Activated CD4-positive, alpha-beta memory T cell treated with anti-CD3 and anti-CD28 coated beads, Interleukin-2, amount 10 ng/mL, durations not matched to agents 7 days and 5 days (primary cell): ENCODE measurements around the gene HEMGN. TPM values are rescaled to one million over a fixed set of nuclear protein-coding genes. Genes with fewer than 3 reads are reported as not detected.

Source experiments
- CTCF ChIA-PET: fragments of 350-600 bp; sonication (Branson Sonifier 250); formaldehyde crosslinking; loops from one replicate; lab custom pipeline; 2021; ENCODE audit warnings: antibody characterized with exemption, inconsistent platforms; lab: Charles Lee
- POLR2A ChIA-PET: fragments of 350-600 bp; sonication (Branson Sonifier 250); formaldehyde crosslinking; loops from one replicate; lab custom pipeline; 2021; ENCODE audit warnings: antibody characterized with exemption; lab: Charles Lee
- DNase-seq: peaks from one replicate; pipeline ENCODE4 v3.0.0-alpha.2; 2020
- H3K27ac Mint-ChIP-seq: one replicate; pipeline ENCODE4 v1.8.0; 2021; ENCODE audit warnings: mild to moderate bottlenecking, mixed read lengths
- H3K27me3 Mint-ChIP-seq: one replicate; pipeline ENCODE4 v1.8.0; 2021; ENCODE audit warnings: mixed read lengths
- H3K36me3 Mint-ChIP-seq: one replicate; pipeline ENCODE4 v1.8.0; 2021; ENCODE audit warnings: low read depth, mixed read lengths
- H3K4me1 Mint-ChIP-seq: one replicate; pipeline ENCODE4 v1.8.0; 2021; ENCODE audit warnings: mixed read lengths
- H3K4me3 Mint-ChIP-seq: one replicate; pipeline ENCODE4 v1.8.0; 2021; ENCODE audit warnings: mild to moderate bottlenecking, mixed read lengths
- H3K9me3 Mint-ChIP-seq: one replicate; pipeline ENCODE4 v1.8.0; 2021; ENCODE audit warnings: mixed read lengths
- total RNA-seq, 2 experiments: library from RNA; stranded (reverse); gene quantifications; one replicate each; pipeline ENCODE4 v1.2.3, GENCODE V29; 2021

The HEMGN gene
- total RNA-seq, 2 experiments from 2014 or later = 0.53 to 0.83 TPM

- POLR2A ChIA-PET = interaction anchor here (1.0 to 13.4 kb wide), 12 partner anchors 9 to 351 kb away, joined by 3 to 360 read pairs (median 6); partner anchors contain the start of genes ANP32B, NANS, NCBP1 and TBC1D2
- DNase-seq = peak; percentile 52
- H3K36me3 Mint-ChIP-seq = peaks cover 39% of the 10 kb centered on the region
Observed at GRCh38 chr9:97905228-97905627, 32.7 kb downstream of the HEMGN start.

DNA sequence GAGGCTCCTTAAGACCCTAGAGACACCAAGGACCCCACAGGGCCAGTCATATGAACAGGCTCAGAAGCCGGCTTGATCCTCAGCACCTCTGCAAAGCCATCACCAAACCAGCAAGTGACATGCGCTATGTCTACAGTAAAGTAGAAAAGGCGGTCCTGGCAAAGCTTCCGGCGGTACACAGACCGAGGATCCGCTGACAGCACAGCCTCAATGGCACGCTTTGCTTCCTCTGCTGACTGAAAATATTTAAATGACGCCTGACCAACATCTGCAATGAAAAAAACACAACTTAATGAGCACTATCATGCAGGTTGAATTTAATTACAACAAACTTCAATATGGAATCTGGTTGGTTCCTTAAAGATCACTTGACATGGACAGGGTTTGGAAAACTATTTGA lies 33.2 kb downstream of the HEMGN start:
- POLR2A ChIA-PET = interaction anchor here (0.6 to 13.4 kb wide), 13 partner anchors 9 to 351 kb away, joined by 3 to 360 read pairs (median 6); partner anchors contain the start of genes ANP32B, NANS, NCBP1 and TBC1D2
- no peaks in the 10 kb centered on the region for H3K9me3 Mint-ChIP-seq

More at GRCh38 chr9:97905228-97905627, 32.7 kb downstream of the HEMGN start:
- peak overlapping the region; percentile 99 for H3K27ac Mint-ChIP-seq
- CTCF ChIA-PET = interaction anchor here (1.0 to 8.5 kb wide), 6 partner anchors 9 to 78 kb away, joined by 3 to 175 read pairs (median 7); partner anchors contain the start of genes ANP32B and TRMO
- H3K4me3 Mint-ChIP-seq = peak overlapping the region; percentile 75
- H3K9me3 Mint-ChIP-seq = no peaks in the 10 kb centered on the region
- peaks cover 78% of the 10 kb centered on the region for H3K4me1 Mint-ChIP-seq
- no peaks in the 10 kb centered on the region for H3K27me3 Mint-ChIP-seq

GRCh38 chr9:97903177-97903576 lies 34.8 kb downstream of the HEMGN start:
- POLR2A ChIA-PET = interaction anchor here (0.6 to 13.4 kb wide), 5 partner anchors 10 to 80 kb away, joined by 3 to 360 read pairs (median 5); partner anchors contain the start of genes ANP32B and TRMO
- H3K36me3 Mint-ChIP-seq = peaks cover 28% of the 10 kb centered on the region
- no peaks in the 10 kb centered on the region for H3K27me3 Mint-ChIP-seq
- CTCF ChIA-PET = interaction anchor here (0.8 to 8.5 kb wide), 6 partner anchors 11 to 206 kb away, joined by 3 to 175 read pairs (median 4); partner anchors contain the start of genes ANP32B, TRMO and XPA
- no peaks in the 10 kb centered on the region for H3K9me3 Mint-ChIP-seq
- no peak overlapping the region for H3K4me3 Mint-ChIP-seq
- no peak for DNase-seq
- H3K4me1 Mint-ChIP-seq = peaks cover 65% of the 10 kb centered on the region
- peak overlapping the region; percentile 59 for H3K27ac Mint-ChIP-seq

More for the DNA sequence above, 33.2 kb downstream of the HEMGN start:
- Mint-ChIP-seq H3K36me3 (peaks cover 37% of the 10 kb centered on the region), H3K27me3 (no peaks in the 10 kb centered on the region), H3K4me3 (peak overlapping the region; percentile 75), H3K4me1 (peaks cover 74% of the 10 kb centered on the region), H3K27ac (peak overlapping the region; percentile 99)
- CTCF ChIA-PET = interaction anchor here (1.0 to 8.5 kb wide), 6 partner anchors 9 to 79 kb away, joined by 3 to 175 read pairs (median 7); partner anchors contain the start of genes ANP32B and TRMO
- DNase-seq = peak; percentile 82

GRCh38 chr9:97900738-97901565 lies 37.0 kb downstream of the HEMGN start:
- peaks cover 20% of the 10 kb centered on the region for H3K36me3 Mint-ChIP-seq
- DNase-seq = no peak
- peak overlapping the region; percentile 2 for H3K27ac Mint-ChIP-seq
- H3K4me3 Mint-ChIP-seq = no peak overlapping the region
- POLR2A ChIA-PET = interaction anchor here (1.0 to 13.4 kb wide), 4 partner anchors 8 to 355 kb away, joined by 3 to 360 read pairs (median 3); partner anchors contain the start of gene TRMO
- H3K27me3 Mint-ChIP-seq = no peaks in the 10 kb centered on the region
- CTCF ChIA-PET = interaction anchor here (0.6 to 8.5 kb wide), 20 partner anchors 9 to 383 kb away, joined by 3 to 175 read pairs (median 4); partner anchors contain the start of genes NCBP1, TRMO, TSTD2 and XPA
- peaks cover 46% of the 10 kb centered on the region for H3K4me1 Mint-ChIP-seq
- no peaks in the 10 kb centered on the region for H3K9me3 Mint-ChIP-seq

DNA sequence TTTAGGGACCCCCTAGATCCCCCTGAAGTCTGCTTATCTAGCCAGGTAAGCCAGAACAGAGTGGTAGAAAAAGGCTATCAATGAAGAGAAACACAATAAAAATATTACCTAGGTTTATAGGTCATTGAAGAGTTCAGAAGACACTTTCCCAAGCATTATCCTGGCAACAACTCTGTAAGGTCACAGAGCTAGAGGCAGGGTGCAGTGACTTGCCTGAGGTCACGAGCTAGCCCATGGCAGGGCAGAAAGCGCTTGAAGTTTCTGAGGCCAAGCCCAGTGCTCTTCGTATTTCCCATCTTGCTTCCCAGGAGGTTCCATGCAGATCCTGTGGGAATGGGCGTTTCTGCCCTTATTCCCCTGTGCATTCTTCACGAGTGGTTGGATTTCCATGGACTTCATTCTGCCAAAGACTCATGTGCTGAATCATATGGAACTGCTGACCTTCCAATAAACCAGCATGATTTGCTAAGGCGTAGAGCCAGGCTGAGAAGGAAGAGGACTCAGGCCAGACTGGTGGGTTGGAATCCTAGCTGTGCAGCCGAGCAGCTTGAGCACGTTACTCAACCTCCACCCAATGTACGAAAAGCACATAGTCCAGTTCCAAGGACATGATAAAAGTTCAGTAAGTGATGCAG lies 37.8 kb downstream of the HEMGN start:
- no peaks in the 10 kb centered on the region for H3K27me3 Mint-ChIP-seq
- no peak overlapping the region for H3K4me3 Mint-ChIP-seq
- no peaks in the 10 kb centered on the region for H3K9me3 Mint-ChIP-seq
- no peak for DNase-seq
- H3K36me3 Mint-ChIP-seq = peaks cover 27% of the 10 kb centered on the region
- no peak overlapping the region for H3K27ac Mint-ChIP-seq
- CTCF ChIA-PET = interaction anchor here (0.6 to 8.5 kb wide), 16 partner anchors 10 to 382 kb away, joined by 3 to 175 read pairs (median 4); partner anchors contain the start of genes NCBP1, TRMO, TSTD2 and XPA
- POLR2A ChIA-PET = interaction anchor here (1.3 to 13.4 kb wide), 3 partner anchors 9 to 356 kb away, joined by 3 to 360 read pairs (median 3); partner anchors contain the start of gene TRMO
- H3K4me1 Mint-ChIP-seq = peaks cover 40% of the 10 kb centered on the region

- DNase-seq = no peak
- CTCF ChIA-PET = interaction anchor here (0.8 to 2.4 kb wide), 5 partner anchors 16 to 361 kb away, joined by 3 to 10 read pairs (median 3); partner anchors contain the start of gene TRMO
- H3K27ac Mint-ChIP-seq = no peak overlapping the region
Observed at GRCh38 chr9:97895695-97896332, 42.2 kb downstream of the HEMGN start.

DNA sequence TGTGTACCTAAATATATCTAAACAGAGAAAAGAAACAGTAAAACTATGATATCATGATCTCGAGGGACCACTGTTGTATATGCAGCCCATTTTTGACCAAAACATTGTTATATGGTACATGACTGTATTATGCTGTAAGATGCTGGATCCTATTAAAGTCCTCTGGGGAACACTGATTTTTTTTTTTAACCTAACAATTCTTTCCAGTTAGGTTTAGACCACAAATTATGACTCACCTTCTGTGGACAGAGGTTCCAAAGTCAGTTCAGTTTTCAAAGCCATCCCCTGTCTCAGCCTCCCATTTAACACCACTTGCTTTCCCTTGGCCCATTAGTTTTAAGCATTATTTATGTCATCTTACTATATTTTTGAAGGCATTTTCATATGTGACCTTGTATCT lies 42.8 kb downstream of the HEMGN start:
- Mint-ChIP-seq H3K4me1 (no peaks in the 10 kb centered on the region), H3K9me3 (no peaks in the 10 kb centered on the region), H3K4me3 (no peak overlapping the region), H3K27me3 (no peaks in the 10 kb centered on the region), H3K27ac (no peak overlapping the region), H3K36me3 (peaks cover 16% of the 10 kb centered on the region)
- no peak for DNase-seq
- ChIA-PET CTCF (interaction anchor here (1.0 to 2.4 kb wide), 3 partner anchors 23 to 29 kb away, joined by 3 to 10 read pairs (median 3); partner anchors contain the start of gene TRMO), POLR2A (interaction anchor here (0.9 to 1.7 kb wide), 4 partner anchors 10 to 28 kb away, joined by 3 to 9 read pairs (median 7); partner anchors contain the start of gene TRMO)

More at GRCh38 chr9:97895695-97896332, 42.2 kb downstream of the HEMGN start:
- peaks cover 17% of the 10 kb centered on the region for H3K36me3 Mint-ChIP-seq
- no peak overlapping the region for H3K4me3 Mint-ChIP-seq
- POLR2A ChIA-PET = interaction anchor here (0.9 to 1.7 kb wide), 4 partner anchors 9 to 87 kb away, joined by 3 to 9 read pairs (median 6); partner anchors contain the start of gene TRMO
- no peaks in the 10 kb centered on the region for H3K9me3 Mint-ChIP-seq
- peaks cover 2% of the 10 kb centered on the region for H3K4me1 Mint-ChIP-seq
- H3K27me3 Mint-ChIP-seq = no peaks in the 10 kb centered on the region

DNA sequence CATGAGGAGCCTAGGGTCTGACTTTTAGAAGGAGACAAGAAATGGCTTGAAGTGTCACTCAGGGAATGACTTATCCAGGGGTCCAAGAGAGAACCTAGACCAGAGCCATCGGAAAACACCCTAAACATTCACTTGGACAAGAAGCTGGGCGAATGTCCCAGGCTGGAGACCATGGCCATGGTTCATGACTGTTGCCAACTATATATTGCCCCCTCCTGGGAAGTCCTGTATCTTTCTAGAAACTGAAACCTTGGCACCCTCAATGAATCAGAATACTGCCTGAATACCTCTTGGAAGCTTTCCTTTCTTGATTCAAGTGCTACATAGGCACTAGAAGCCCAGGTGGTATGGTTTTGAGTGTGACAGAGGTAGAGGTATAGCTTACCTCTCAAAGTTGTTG lies 45.6 kb downstream of the HEMGN start:
- Mint-ChIP-seq H3K4me3 (no peak overlapping the region), H3K36me3 (peaks cover 13% of the 10 kb centered on the region), H3K4me1 (peaks cover 4% of the 10 kb centered on the region), H3K27ac (no peak overlapping the region), H3K9me3 (no peaks in the 10 kb centered on the region), H3K27me3 (no peaks in the 10 kb centered on the region)
- no peak for DNase-seq
- POLR2A ChIA-PET = interaction anchor here (1.0 to 2.9 kb wide), 4 partner anchors 10 to 30 kb away, joined by 3 to 14 read pairs (median 3); partner anchors contain the start of gene TRMO
- CTCF ChIA-PET = interaction anchor here (0.9 to 8.8 kb wide), 5 partner anchors 8 to 31 kb away, joined by 3 to 156 read pairs (median 4); partner anchors contain the start of gene TRMO

- Mint-ChIP-seq H3K4me1 (peaks cover 4% of the 10 kb centered on the region), H3K4me3 (no peak overlapping the region), H3K27ac (no peak overlapping the region), H3K27me3 (no peaks in the 10 kb centered on the region), H3K9me3 (no peaks in the 10 kb centered on the region), H3K36me3 (peaks cover 13% of the 10 kb centered on the region)
- POLR2A ChIA-PET = interaction anchor here (1.5 to 2.4 kb wide), 2 partner anchors 14 to 31 kb away, joined by 3 to 15 read pairs; partner anchors contain the start of gene TRMO
- no peak for DNase-seq
- CTCF ChIA-PET = interaction anchor here (1.5 to 8.8 kb wide), 3 partner anchors 9 to 31 kb away, joined by 7 to 156 read pairs (median 26); partner anchors contain the start of gene TRMO
Observed at GRCh38 chr9:97891736-97892135, 46.2 kb downstream of the HEMGN start.

DNA sequence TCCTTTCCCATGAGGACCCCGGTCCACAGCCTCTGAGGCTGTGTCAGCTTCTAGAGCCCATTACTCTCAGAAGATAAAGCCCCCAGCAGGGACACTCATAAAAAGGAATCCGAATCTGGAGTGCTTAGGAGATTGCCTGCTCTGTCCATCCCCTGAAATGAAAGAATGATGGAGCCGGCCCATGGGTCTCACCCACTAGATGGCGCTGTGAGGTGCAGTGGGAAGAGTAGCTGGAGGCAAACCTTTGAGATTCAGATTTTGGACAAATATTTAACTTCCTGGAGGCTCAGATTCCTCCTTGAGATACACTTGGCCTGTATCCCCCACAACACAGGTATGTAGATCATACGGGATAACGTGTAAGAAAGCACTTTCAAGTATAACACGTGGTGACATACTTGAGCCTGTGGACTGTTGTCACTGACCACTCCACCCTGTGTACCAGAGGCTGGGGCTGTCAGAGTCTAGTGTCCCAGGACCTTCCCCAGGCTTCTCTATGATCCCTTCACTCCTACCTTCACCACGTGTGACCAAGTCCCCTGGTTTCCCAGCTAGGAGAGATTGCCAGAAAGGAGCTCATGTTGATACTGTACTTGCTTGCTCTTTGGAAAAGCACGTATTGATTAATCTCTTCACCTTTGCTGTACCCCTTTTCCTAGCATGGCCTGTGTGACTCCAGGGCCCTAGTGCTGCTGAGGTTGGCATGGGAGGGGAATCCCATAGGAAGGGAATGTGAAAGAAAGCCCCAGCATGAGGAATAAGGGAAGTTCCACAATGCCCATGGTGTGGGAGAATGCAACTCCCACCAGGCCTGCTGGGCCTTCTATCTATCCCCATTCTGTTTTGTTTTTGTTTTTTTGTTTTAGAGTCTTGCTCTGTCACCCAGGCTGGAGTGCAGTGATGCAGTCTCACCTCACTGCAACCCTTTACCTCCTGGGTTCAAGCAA lies 47.8 kb downstream of the HEMGN start:
- ChIA-PET POLR2A (interaction anchor here (1.0 to 2.4 kb wide), 5 partner anchors 11 to 34 kb away, joined by 3 to 15 read pairs (median 7); partner anchors contain the start of gene TRMO), CTCF (interaction anchor here (0.7 to 8.8 kb wide), 27 partner anchors 10 to 243 kb away, joined by 3 to 156 read pairs (median 3); partner anchors contain the start of genes TRMO and XPA)
- Mint-ChIP-seq H3K4me1 (peaks cover 4% of the 10 kb centered on the region), H3K27ac (no peak overlapping the region), H3K9me3 (no peaks in the 10 kb centered on the region), H3K27me3 (no peaks in the 10 kb centered on the region), H3K4me3 (no peak overlapping the region), H3K36me3 (peaks cover 4% of the 10 kb centered on the region)
- peak; percentile 75 for DNase-seq
